SKM-1 (cell line): ENCODE measurements around the gene RCAN3.

Experiments
- DNase-seq: peaks from one replicate; lab custom pipeline; 2025; ENCODE audit not compliant: unreplicated experiment; lab: John Stamatoyannopoulos, UW

RCAN3 gene

GRCh38 chr1:24572301-24572700 is 69.7 kb downstream of the RCAN3 start:
- no peak for DNase-seq

GRCh38 chr1:24575905-24576587 is 73.4 kb downstream of the RCAN3 start:
- no peak for DNase-seq

DNA sequence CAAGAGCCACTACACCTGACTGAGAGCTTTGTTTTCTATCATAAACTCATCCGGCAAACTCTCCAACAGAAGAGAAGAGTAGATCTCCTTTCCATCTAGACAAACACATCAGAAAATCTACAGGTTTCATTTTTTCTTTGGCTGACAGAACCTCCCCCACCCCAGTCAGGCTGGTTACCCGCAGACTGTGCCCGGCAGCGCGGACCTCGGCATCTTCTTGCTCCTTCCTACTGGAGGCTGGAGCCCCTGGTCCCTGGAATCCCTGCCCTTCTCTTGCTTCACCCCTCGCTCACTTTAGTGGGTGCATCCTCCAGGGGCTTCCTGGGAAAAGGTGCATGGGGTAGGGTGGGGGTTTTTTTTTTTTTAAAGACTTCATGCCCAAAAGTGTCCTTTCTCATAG is 76.2 kb downstream of the RCAN3 start:
- no peak for DNase-seq

- DNase-seq, result no peak
Measured at GRCh38 chr1:24580756-24581155, 78.1 kb downstream of the RCAN3 start.

GRCh38 chr1:24584171-24584647 is 81.6 kb downstream of the RCAN3 start:
- DNase-seq, result no peak

DNA sequence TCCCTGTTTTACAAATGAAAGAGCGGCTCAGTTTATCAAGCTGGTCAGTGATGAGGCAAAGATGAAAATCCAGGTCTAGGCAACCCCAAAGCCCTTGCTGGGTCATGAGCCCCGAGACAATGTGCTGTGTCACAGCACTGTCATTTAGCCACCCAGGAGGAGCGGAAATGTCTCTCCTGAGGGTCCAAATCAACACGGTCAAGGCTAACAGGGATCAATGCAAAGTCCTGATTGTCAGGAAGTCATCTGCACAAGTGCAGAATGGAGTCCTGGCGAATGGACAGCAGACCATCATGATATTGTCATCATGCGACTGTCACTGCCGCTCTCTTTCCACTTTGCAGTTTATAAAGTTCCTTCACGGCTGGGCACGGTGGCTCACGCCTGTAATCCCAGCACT is 83.5 kb downstream of the RCAN3 start:
- no peak for DNase-seq

- DNase-seq, result peak; percentile 25
Measured at GRCh38 chr1:24586970-24587820, 84.6 kb downstream of the RCAN3 start.

DNA sequence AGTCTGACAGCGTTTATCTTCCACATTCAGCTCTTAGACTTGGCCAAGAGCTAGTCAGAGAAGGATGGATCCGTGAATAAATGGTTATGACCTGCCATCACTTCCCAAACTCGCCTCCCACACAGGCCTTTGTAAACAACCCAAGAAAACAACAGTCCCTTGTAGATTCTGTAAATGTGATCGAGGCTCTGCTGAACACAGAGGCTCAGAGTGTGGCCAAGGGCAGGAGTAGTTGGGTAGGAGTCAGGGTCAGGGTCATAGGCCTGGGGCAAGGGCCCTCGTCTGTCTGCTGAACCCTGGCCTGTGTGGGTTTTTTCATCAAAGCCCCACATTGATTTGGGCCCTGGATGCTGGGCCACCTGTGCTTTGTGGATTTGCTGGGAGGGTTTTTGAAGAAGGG is 85.9 kb downstream of the RCAN3 start:
- DNase-seq, result no peak

DNA sequence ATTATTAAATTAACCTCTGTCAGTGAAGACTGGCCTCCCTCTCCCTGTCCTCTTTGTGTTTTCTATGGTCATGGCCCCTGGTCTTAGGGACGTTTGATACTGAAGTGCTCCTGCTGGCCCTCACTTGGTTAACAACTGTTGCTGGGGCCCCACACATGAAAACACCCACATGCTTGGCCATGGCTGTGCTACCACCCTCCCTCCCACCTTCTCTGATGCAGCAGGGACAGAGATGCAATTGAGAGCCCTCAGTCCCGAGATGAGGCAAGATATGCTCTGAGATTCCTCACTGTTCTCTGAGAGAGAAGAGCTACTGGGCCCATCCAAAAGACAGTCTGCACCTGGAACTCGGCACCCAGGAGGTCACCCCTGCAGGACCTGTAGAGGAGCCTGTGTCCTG is 86.6 kb downstream of the RCAN3 start:
- no peak for DNase-seq
